Suprapubic skin (tissue), 4 donors: ENCODE results near the gene KIF6. TPM values are rescaled to one million over a fixed set of nuclear protein-coding genes. Genes with fewer than 3 reads are reported as not detected.

Source experiments
- DNase-seq, 2 donors: peaks; one replicate each; pipeline ENCODE4 v3.0.0-alpha.2; 2019; ENCODE audit warnings: low spot score in 2 of 2
- H3K27ac ChIP-seq: fragments of 200-600 bp; sonication (generic); one replicate; pipeline ENCODE4 v1.5.1; 2019
- H3K27me3 ChIP-seq: fragments of 200-600 bp; sonication (generic); one replicate; pipeline ENCODE4 v1.5.1; 2019
- H3K36me3 ChIP-seq: fragments of 200-600 bp; sonication (generic); one replicate; pipeline ENCODE4 v1.5.1; 2019
- H3K4me1 ChIP-seq: fragments of 200-600 bp; sonication (generic); one replicate; pipeline ENCODE4 v1.5.1; 2019
- H3K4me3 ChIP-seq: fragments of 200-600 bp; sonication (generic); one replicate; pipeline ENCODE4 v1.5.1; 2019; ENCODE audit warnings: mild to moderate bottlenecking
- H3K9me3 ChIP-seq: fragments of 200-600 bp; sonication (generic); one replicate; pipeline ENCODE4 v1.5.1; 2019
- CTCF ChIP-seq, 2 donors: fragments of 200-600 bp in 1 of 2; fragments of 450-650 bp in 1 of 2; sonication (generic) in 1 of 2; IDR thresholded peaks; one replicate each; pipeline ENCODE4 v1.5.1; 2016 to 2019; ENCODE audit warnings: antibody characterized with exemption in 2 of 2, mild to moderate bottlenecking in 1 of 2, moderate library complexity in 1 of 2
- EP300 ChIP-seq: sonication (generic); formaldehyde crosslinking; IDR thresholded peaks from one replicate; pipeline ENCODE4 v1.6.1; 2017; ENCODE audit warnings: antibody characterized with exemption
- POLR2A ChIP-seq, 2 donors: fragments of 450-650 bp; IDR thresholded peaks; one replicate each; pipeline ENCODE4 v1.6.1; 2017; ENCODE audit warnings: antibody characterized with exemption in 2 of 2, mild to moderate bottlenecking in 2 of 2, moderate library complexity in 2 of 2
- POLR2AphosphoS5 ChIP-seq, 3 donors: sonication (generic); formaldehyde crosslinking; IDR thresholded peaks; one replicate each; pipeline ENCODE4 v1.6.1; 2017; ENCODE audit warnings: antibody characterized with exemption in 3 of 3
- WGBS: methylation state at CpG from one replicate; pipeline ENCODE4 v1.1.5; 2018; 5-methylcytosine and 5-hydroxymethylcytosine counted together
- total RNA-seq, 4 donors: library from RNA; depleted of rRNA; stranded (reverse); fragments of >200 nt; gene quantifications; one replicate each; pipeline ENCODE4 v1.1.0, GENCODE V29; 2016

Gene KIF6
- total RNA-seq, 4 donors from 2014 or later: 0.18 to 1.1 TPM; not detected in 2

DNA sequence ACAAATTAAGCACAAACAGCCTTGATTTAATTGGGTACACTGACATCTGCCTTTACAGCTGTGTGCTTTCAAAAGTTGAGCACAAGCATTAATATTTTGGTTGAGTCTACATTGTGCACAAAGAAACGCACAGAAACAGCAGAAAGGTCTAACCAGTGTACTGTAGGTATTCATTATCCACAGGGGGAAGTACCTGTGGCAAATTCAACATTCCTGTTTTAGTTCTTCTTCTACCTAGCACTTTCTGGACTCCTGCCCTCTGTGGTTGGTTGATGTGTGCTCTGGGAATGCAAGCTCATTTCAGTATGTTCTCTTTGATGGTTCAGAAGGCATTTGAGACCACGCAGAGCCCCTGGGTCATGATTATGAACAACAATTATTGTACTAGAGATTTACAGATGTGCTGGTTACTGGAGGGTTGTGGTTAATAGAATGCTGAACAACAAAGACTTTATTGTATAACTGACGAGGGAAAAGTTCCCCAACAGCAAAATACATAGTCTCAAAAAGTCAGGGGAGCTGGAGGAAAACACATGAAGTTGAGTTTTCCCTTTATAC is 40.4 kb upstream of the KIF6 start:
- H3K27ac ChIP-seq: no peak overlapping the region
- DNase-seq: no peak

DNA sequence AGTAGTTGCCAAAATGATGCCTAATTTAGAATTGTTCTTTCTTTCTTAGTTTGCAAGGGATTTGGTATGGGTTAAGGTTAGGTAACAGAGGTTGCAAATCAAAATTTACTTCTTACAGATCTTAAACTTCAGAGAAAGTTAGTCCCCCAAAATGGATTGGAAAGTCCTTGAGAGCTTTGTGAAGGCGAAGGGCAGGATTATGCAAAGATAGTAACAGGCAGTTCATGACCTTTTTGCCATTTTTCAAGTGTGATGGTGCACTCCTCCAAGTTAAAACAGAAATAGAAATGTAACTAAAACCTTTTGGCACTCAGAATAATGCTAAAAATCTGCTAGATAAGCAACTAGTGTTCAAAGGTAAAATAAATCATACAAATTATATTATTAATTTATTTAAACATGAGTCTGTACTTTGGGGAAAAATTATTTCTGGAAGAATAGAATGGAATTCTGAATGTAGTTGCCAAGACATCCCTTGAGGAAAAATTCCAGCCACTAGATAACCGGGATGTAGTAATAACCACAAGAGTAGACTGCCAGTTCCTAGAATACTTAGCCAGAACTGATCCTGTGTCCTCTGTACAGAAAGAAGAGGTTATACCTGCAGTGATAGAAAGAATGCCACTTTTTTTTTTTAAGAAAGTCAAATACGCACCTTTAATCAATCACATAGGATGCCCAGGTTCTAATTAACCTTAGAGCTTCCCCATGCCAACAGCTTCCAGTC is 35.2 kb upstream of the KIF6 start:
- no peak overlapping the region for H3K27ac ChIP-seq
- no peak overlapping the region for H3K4me3 ChIP-seq
- no peaks in the 10 kb centered on the region for H3K9me3 ChIP-seq
- H3K4me1 ChIP-seq: no peaks in the 10 kb centered on the region
- TF ChIP-seq POLR2A (IDR thresholded peaks at IDR 0.05) (no peak), EP300 (no peak), POLR2AphosphoS5 (IDR thresholded peaks at IDR 0.05) (no peak), CTCF (IDR thresholded peaks at IDR 0.05) (no peak)
- WGBS: 54% methylated on average over 3 of the region's 3 CpGs
- no peak for DNase-seq
- H3K36me3 ChIP-seq: no peaks in the 10 kb centered on the region
- H3K27me3 ChIP-seq: no peaks in the 10 kb centered on the region

More for the DNA sequence above, 40.4 kb upstream of the KIF6 start:
- Histone ChIP-seq H3K4me1 (no peaks in the 10 kb centered on the region), H3K4me3 (no peak overlapping the region), H3K9me3 (no peaks in the 10 kb centered on the region), H3K27me3 (no peaks in the 10 kb centered on the region), H3K36me3 (no peaks in the 10 kb centered on the region)
- no peak for TF ChIP-seq EP300
- TF ChIP-seq POLR2AphosphoS5 (IDR thresholded peaks at IDR 0.05): no peak
- no peak for TF ChIP-seq CTCF (IDR thresholded peaks at IDR 0.05)
- no peak for TF ChIP-seq POLR2A (IDR thresholded peaks at IDR 0.05)
- WGBS: 58% methylated on average over 3 of the region's 3 CpGs

DNA sequence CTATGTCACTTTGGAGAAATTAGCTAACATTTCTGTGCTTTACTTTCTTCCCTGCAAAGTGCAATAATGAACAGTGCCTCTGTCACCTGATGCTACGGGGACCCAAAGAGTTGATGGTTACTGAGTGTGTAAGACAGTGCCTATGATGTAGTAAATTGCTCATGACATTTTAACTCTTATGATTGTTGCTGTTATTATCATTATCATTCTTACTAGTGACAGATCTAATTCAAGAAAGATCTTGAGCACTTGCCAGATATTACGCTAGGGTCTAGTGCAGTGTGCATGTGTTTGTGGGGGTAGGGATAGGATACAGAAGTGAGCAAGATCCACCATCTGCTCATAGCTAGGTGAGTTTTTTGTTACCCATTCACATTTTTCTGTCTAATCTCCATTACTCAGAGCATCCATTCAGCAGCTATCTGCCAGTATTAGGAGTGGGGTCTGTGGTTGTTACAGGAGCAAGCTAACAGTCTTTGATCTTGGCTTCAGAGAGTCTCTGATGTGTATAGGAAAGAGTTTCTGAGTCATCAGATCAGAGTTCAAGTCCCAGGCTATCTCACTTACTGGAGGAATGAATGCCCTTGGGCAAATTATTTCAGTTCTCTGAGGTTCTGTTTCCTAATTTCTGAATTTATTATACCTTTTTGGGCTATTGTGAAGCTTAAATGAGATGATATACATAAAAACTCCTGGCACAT is 33.8 kb upstream of the KIF6 start:
- no peaks in the 10 kb centered on the region for H3K27me3 ChIP-seq
- no peak for TF ChIP-seq POLR2A (IDR thresholded peaks at IDR 0.05)
- TF ChIP-seq CTCF (IDR thresholded peaks at IDR 0.05): no peak
- no peak for TF ChIP-seq POLR2AphosphoS5 (IDR thresholded peaks at IDR 0.05)
- no peak for TF ChIP-seq EP300
- H3K4me1 ChIP-seq: no peaks in the 10 kb centered on the region
- H3K4me3 ChIP-seq: no peak overlapping the region
- H3K36me3 ChIP-seq: no peaks in the 10 kb centered on the region
- WGBS: 93% methylated on average over 2 of the region's 2 CpGs
- no peak for DNase-seq
- no peaks in the 10 kb centered on the region for H3K9me3 ChIP-seq
- no peak overlapping the region for H3K27ac ChIP-seq

DNA sequence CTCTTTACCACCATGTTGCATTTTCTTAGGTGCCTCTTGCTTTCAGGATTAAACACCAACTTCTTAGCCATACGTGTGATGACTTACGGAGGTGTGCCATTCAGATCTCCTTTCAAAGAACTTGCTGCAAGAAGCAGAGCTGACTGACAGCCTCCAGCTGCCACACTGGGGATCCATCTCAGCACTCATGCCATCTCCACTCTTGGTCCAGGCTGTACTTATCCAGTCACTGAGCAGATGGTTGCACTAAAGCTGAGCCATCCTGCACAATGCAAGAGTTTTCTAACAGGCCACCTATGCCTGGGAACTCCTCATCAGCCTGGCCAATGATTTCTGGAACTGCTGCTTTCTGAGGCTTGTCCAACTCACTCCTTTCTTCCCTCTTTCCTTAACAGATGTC is 31.4 kb upstream of the KIF6 start:
- no peaks in the 10 kb centered on the region for H3K36me3 ChIP-seq
- no peak for DNase-seq
- peaks cover 2% of the 10 kb centered on the region for H3K4me1 ChIP-seq
- WGBS: 100% methylated on average over 2 of the region's 2 CpGs
- TF ChIP-seq CTCF (IDR thresholded peaks at IDR 0.05) (no peak), POLR2A (IDR thresholded peaks at IDR 0.05) (no peak), POLR2AphosphoS5 (IDR thresholded peaks at IDR 0.05) (no peak), EP300 (no peak)
- H3K4me3 ChIP-seq: no peak overlapping the region
- no peaks in the 10 kb centered on the region for H3K9me3 ChIP-seq
- H3K27ac ChIP-seq: no peak overlapping the region
- no peaks in the 10 kb centered on the region for H3K27me3 ChIP-seq

- Histone ChIP-seq H3K9me3 (no peaks in the 10 kb centered on the region), H3K4me3 (no peak overlapping the region), H3K36me3 (no peaks in the 10 kb centered on the region), H3K4me1 (peaks cover 2% of the 10 kb centered on the region), H3K27me3 (no peaks in the 10 kb centered on the region), H3K27ac (no peak overlapping the region)
- no peak for TF ChIP-seq CTCF (IDR thresholded peaks at IDR 0.05)
- TF ChIP-seq POLR2AphosphoS5 (IDR thresholded peaks at IDR 0.05): no peak
- no peak for TF ChIP-seq POLR2A (IDR thresholded peaks at IDR 0.05)
- no peak for TF ChIP-seq EP300
- WGBS: 56% methylated on average over 1 of the region's 1 CpG
- no peak for DNase-seq
Measured at GRCh38 chr6:39755231-39755630, 30.0 kb upstream of the KIF6 start.
